HG03558 (cell line): Measurements from ENCODE around the gene ADGRG1.

Source experiments
- ATAC-seq: cut with Tn5 transposase; IDR thresholded peaks from one replicate; pipeline ENCODE4 v1.9.1; 2021; ENCODE audit warnings: moderate number of reproducible peaks; ENCODE audit not compliant: unreplicated experiment; ENCODE audit errors: extremely low read depth

Gene ADGRG1

DNA sequence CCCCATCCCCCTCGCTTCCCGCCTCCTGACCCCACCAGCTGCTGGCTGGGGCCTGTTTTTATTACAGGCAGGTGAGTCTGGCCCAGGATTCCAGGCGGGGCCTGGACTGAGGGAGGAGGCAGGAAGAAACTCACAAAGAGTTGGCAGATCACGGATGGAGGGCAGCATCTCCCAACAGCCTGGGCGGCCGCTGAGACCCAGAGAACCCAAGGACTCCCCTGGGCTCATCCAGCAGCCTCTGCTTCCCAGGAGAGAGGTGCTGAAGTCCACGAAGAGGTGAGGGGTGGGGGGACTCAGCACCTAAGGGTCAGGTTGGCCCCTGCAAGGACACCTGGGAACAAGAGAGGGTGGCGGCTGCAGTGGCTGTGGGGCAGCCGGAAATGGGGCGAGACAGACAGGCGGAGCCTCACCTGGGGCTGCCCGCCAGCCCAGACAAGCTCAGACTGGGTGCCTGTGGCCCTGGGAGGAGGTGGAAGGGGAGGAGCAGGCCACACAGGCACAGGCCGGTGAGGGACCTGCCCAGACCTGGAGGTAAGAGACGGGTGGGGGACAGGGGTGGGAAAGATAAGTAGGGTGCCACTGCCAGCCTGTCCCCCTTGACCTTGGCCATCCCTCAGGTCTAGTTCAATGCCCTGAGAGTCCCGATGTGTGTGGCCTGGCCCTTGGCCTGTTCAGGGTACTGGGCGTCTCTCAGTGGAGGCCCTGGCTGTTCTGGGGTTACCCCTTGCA, 8.7 kb upstream of the ADGRG1 start:
- no peak for ATAC-seq

DNA sequence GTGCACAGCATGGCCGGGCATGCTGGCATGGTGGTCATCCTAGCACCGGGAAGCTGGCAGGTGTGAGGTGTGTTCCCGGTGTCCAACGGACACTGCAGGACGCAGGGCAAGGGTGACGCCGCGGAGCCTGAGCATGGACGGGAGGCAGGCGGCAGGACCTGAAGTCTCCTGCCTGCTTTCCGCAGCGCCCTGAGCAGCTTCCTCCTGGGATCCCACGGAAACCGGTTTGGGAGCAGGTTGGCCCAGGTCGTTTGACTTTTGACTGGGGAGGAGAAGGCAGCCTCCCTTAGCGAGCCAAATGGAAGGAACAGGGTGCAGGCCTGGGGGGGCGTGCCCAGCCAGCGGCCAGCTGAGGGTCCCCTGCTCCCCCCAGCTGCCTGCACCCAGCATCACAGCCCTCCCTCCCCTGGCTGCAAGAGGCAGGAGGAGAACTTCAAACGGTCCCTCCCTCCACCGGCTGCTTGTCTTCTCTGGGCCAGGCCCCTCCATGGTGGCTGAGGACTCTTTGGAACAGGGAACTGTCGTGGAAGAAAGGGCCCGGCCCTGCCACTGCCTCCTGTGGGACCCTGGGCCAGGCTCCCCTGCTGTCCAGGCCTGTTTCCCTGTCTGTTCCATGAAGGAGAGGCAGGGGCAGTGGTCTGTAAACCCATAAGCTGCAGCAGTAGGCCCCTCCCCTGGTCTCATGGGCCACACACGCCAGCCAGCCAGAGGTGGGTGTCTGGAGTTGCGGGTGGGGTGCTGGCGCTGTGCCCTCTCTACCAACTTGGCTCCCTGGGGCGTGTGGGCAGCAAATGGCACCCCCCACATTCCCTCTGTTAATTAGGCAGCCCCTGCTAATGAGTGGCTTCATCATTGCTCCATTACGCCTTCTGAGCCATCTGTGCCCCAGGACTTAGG, 7.8 kb upstream of the ADGRG1 start:
- ATAC-seq: no peak

DNA sequence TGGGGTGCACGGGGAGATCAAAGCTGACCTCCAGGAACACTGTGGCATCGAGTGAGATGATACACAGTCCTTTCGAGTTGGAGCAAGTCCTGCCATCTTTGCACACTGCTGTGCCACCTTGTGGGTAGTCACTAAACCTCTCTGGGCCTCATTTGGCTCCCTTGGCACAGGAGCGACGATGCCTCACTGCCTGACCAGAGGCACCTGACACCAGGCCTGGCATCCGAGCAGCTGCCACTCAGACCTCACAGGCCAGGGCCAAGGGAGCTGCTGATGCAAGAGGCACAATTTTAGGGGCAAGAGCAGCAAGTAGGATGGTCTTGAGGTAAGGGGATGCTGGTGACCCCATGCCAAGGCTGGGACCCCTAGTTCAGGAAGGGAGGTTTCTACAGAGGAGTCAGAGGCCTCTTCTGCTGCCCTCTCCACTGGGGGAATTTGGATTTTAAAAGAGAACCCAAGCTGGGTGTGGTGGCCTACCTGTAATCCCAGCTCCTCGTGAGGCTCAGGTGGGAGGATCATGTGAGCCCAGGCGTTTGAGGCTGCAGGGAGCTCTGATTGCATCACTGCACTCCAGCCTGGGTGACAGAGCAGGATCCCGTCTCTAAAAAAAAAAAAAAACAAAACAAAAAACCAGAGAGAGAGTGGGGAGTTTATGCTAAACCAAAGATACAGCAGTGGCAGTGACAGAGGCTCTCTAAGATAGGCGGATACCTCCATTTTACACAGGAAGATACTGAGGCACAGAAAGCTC, 6.7 kb upstream of the ADGRG1 start:
- ATAC-seq: no peak

DNA sequence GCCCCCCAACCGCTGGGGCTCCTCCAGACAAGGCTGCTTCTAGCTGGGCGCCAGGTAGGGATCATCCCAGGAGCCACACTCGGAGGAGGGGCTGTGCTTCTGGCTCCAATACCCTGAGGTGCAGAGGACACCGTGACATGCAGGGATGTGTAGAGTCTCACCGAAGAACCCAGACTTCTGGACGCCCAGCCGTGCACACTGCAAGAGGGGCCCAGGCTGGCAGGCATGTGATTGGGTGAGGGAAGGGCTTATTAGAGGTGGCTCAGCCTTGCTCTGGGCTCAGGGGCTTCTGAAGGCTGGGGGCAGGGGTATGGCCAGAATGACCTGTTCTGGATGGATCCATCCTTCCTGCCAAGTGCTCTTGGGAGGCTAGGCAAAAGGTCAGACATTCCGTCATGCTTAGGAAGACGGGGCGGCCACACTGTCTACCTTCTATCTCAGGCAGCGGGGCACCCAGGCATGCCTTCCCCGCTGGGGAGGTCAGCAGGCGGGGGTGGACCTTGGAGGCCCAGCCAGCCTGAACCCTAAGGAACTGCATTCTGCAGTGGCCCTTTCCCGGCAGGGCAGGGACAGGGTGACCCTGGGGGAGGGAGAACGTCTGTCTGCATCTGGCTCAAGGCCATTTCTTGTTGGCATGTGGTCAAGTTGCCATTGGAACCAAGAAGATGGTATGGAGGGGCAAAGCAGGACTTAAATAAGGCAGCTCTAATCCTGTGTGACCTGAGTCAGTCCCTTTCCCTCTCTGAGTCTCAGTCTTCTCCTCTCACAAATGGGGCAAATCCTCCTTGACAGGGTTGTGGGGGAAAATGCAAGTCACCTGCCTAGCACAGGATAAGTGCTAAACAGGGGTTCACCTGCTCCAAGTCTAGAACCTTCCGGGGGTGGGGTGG, 5.8 kb upstream of the ADGRG1 start:
- ATAC-seq: no peak

DNA sequence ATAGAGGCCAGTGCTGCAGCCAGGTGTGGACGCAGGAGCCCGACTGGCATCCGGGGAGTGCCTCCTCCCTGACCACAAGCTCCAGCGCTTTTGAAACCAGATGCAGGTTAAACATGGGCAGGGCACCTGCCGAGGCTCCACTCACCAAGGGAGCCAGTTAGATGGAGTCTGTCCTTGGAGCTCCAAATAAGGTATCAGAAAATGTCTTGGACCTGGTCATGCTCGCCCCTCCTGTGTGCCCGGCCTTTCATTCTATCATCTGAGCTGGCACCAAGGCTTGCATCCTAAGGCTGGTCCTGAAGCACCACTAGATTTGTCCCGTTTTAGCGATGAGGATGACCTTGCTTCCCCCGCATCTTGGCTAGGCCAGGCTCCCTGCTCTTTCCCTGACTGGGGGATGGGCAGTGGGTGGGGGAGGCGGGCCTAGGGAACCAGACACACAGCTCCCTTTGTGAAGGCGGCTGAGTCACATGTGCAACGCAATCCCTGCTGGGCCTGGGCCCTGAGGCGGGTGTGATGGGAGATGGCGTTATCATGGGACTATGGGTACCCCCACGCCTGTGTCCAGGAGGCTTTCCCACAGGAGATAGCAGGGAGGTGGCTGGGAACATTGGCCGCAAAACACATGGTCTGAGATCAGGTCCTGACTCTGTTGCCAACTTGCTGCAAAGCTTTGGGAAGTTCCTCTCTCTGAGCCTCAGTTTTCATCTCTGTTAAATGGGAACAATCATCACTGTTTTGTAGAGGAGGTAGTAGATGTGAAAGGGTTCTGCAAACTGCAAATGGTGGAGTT, 5.0 kb upstream of the ADGRG1 start:
- ATAC-seq: no peak

DNA sequence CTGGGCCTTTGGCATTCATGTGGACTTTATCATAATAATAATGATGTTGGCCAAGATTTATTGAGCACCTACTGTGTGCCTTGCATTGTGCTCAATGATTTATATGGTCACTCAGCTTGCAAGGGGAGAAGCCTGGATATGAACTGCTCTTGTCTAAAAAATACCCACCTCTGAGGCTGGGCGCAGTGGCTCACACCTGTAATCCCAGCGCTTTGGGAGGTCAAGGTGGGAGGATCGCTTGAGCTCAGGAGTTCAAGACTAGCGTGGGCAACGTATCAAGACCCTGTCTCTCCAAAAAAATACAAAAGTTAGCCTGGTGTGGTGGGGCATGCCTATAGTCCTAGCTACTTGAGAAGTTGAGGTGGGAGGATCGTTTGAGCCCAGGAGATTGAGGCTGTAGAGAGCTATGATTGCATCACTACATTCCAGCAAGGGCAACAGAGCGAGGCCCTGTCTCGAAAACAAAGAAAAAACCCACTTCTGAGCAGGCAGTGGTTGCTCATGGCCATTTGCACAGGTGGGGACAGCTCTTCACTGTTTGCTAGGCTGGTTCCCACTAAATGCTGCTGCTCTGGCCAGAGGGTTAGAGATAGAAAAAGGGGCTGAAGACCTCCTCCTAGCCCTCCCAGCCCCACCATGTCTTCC, 4.3 kb upstream of the ADGRG1 start:
- no peak for ATAC-seq

DNA sequence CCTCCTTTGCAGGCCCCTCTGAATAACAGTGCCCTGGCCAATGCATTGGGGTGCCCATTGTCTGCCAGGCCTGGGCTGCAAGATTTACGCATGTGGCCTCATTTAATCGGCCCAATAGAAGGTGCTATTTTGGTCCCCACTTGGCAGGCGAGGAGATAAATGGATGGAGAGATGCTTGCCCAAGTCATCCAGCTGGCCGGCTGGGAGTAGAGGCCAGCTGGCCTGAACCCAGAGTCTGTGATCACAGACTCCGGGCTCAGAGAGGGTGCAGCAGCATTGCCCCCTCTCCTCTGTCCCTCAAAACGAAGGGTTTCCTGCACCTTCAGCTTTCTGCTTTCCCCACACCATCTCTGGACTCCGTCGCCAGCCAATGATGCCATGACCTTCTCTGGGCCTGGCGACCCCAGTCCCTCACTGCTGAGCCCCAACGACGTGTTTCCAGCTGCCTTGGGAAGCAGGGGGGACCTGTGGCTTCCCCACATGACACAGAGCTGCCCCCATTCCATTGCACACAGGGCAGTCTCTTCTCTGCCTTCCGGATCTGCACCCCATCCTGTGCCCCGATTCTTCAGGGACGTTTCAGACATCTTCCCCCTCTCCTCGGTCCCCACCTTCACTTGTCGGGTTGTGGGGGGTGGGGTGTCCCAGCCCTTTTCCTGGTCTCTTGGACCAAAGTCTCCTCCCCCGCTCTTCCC, 3.5 kb upstream of the ADGRG1 start:
- no peak for ATAC-seq

DNA sequence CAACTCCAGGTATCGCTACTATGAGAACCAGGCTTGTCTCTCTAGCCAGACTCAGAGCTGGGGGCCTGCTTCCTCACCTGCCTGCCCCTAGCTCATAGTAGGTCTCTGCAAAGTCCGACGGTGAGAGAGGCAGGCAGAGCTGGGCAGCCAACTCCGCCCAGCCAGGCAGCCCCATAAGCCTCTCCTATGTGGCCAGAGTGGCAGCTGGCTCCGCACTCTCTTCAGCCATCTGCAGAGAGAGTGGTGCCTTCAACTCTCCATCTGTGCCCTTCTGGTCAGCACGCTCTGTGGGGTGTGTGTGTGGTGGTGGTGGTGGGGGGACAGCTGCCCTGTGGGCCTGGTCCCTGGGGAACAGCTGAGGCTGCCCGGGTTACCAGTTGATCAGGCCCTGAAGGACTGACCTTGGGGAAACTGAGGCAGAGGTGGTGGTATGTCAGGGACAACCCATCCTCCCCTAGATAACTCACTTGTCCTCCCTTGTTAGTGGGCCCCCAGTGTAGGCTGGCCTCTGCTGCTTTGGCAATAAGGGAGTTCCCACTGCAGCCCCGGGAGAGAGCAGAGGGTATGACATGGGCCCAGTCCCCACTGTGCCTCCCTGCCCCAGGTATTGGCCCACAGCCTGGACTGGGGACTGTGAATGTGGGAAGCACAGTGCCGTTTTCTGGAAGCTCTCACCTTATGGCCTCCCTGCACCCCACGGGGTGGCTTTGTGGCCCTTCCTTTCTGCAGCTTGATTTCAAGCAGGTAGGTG, 1.8 kb upstream of the ADGRG1 start:
- no peak for ATAC-seq

DNA sequence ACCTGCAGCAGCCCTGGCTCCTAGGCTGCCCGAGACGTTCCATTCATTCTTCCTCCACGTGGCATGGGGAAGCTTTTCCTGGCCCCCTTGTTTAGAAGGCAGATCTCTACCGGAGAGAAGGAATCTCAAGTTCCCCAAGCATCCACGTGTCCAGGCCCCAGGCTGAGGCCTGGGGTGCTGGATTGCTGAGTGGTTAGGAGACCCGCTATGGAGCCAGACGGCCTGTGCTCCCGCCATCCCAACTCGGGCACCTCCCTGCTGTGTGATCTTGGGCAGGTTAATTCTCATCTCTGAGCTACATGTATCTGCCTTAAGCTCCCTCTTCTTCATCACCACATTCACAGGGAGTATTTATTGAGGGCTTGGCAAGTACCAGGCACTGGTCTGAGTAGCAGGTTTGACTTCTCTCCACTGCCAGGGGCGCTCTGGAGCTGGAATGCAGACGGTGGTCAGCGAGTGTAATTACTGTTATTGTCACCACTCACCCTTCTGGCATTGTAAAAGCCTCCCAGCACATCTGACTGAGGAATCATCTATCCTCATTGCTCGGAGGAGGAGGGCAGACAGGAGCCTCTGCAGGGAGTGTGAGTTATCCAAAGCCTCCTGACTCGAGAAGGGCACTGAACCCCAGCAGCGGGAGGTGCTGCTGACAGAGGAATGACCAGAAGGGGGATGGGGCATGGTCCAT, 1.1 kb upstream of the ADGRG1 start:
- ATAC-seq: no peak

DNA sequence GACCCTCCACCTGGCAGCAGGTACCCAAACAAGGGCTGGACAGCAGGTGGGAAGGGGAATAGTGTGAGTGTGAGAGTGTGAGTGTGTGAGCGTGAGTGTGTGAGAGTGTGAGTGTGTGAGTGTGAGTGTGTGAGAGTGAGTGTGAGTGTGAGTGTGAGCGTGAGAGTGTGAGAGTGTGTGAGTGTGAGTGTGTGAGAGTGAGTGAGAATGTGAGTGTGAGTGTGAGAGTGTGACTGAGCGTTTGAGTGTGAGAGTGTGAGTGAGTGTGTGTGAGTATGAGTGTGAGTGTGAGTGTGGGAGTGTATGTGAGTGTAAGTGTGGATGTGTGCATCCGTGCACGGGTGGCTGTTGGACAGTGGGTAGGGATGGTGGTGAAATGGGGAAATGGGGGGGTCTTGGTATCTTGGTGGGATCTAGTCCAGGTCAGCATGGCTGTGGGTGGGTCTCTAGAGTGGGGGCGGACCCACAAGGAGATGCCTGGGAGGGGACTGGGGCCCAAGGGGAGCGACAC, 408 bp downstream of the ADGRG1 start:
- no peak for ATAC-seq

DNA sequence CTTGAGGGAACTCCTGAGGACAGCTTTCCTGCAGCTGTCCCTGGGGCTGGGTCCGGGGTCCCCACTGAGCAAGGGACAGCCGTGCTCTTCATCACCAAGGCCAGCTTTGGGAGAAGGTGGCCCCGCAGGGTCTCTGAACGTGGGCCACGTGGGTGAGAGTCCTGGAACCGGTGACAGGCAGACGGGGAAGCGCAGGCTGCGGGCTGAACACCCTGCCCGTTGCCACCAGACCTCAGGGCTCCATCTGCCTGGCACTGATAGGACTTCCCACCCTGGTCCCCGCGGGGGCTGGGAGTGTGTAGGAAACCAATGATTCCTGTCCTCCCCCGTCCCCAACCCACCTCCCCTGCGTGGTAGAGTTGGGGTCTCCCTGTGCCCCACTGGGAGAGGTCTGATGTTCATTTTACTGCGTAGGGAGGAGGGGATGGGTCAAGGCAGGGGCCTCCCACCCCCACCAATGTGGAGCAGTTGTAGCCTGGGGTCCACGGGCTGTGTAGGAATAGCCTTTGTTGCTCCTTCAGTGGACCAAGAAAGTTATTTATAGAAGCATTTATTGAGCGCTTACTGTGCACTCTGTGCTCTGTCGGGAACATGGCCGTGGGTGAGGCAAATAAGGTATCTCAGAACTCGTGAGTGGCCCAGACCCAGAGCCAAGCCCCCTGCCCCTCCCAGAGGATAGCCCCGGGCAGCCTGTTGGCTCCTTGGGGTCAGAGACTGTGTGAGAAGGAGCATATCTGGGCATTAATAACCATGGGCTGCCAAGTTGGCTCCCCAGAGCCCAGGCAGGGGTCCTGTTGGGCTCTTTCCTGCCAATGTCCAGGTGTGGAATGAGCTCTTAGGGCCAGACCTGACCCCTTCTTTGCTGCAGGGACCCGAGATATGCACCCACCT, 1.3 kb downstream of the ADGRG1 start:
- no peak for ATAC-seq

DNA sequence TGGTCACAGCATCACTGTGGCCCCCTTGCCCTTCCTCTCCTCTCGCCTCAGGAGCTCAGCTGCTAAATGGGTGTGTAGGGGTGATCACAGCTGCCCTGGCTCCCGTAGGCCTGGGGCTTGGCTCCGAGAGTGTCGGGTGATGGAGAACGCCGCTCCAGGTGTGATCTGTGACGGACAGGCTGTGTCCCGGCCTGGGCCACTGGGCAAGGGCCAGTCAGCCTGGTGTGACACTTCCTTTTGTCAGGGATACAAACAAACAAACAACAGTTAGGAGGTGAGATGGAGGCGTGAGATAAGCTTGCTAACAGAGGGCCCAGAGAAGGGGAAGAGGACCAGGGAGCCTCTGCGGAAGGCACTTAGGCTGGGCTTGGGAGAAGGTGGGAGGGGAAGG, 2.0 kb downstream of the ADGRG1 start:
- no peak for ATAC-seq

DNA sequence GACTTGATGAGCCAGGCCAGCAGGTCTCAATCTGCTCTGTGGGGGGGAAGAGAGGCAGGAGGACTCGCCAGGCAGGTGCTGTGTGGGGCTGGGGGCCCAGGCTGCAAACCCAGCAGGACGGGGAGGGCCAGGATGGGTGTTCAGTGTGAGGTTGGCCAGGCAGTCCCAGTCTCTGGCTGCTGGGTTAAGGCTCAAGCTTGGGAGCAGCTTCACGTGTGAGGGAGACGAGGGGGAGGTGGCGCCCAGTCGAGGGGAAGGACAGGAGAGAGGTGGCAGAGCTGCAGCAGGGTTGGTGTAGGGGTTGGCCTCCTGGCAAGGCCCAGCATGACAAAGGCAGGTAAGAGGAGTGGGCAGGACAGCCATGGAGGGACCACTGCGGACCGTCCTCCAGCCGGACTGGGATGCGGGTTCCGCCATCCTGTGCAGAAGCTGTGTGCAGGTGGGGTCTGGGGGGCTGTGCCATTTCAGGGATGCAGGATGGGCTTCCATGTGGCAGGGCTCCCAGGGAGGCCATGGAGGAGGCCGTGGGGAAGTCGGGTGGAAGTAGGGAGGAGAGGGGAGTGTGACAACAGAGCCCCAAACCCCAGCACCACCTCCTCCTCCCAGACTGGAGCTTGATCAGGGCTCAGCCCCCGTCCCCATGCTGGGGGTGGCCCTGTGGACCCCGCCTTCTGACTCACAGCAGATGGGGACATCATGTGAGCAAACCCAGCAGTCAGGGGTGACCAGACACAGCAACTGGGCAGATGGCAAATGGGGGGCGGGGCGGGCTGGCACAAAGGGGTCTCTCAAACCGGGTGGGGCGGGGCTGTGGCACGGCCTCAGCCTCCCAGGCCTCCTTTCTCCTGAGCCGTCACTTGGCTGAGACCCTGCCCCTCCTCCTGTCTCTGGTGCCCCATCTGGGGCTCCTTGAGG, 2.8 kb downstream of the ADGRG1 start:
- no peak for ATAC-seq

DNA sequence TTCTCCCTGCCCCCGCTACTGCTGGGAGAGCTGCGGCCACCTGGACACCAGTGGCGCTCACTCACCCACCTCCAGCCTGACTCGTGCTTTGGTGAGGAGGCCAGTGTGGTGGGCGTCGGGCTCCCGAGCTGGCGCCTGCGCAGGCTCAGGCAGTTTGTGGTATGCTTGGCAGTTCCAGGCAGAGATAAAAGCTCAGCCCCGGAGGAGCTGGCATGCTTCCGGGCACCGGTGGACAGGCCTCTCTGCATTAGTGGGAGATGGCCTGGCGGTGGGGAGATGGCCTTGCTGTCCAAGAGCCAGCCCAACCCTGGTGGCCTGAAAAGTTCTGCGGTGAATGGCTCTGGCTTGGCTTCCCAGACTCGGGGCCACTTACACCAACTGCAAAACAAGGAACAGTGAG, 4.1 kb downstream of the ADGRG1 start:
- ATAC-seq: no peak
